ENCODE results near the gene NR1D1.

DNA sequence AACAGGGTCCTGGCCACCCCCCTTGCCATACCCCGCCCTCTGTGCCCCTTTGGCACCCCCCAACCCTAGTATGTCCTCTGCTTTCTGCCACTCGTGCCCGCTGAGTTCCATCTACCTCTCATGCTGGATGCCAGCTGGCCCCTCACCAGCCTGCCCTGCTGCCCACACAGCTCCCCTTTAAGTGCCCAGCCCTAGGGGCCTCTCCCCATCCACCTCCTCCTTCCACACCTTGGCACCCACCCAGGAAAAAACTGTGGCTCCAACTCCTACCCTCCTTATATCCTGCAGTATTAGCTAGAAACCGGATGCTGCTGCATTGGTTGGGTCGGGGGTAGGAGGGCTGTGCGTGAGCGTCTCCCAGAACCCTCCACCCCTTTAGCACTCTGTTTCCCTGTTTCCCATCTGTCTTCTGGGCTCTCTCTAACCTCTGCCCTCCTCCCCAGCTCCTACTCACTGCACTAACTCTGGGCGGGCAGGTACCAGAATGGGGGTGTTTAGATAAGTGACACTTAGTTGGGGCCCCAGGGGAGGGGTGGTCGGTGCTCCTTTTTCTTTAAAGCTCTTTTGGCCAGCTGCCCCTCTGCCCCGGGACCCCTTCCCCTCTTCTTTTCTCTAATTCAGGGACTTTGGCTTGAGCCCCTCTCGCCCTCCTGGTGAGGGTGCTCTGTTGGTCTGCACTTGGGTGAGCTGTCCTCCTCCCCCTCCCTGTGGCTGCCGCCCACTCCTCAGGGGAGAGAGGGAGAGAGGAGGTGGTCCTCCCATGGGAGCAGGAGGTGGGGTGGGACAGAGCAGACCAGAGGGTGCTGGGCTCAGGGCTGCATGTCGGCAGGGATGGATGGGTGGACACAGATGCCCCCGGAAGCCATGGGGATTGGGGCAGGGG is 9.9 kb downstream of the NR1D1 start:
- TF ChIP-seq RAD21 (IDR thresholded peaks at IDR 0.05 in 1 of 2, conservative IDR thresholded peaks at IDR 0.05 in 1 of 2; ENCODE audit: low read depth in 2 of 2, low read length in 2 of 2): no peak
- TF ChIP-seq, protein P1, sequence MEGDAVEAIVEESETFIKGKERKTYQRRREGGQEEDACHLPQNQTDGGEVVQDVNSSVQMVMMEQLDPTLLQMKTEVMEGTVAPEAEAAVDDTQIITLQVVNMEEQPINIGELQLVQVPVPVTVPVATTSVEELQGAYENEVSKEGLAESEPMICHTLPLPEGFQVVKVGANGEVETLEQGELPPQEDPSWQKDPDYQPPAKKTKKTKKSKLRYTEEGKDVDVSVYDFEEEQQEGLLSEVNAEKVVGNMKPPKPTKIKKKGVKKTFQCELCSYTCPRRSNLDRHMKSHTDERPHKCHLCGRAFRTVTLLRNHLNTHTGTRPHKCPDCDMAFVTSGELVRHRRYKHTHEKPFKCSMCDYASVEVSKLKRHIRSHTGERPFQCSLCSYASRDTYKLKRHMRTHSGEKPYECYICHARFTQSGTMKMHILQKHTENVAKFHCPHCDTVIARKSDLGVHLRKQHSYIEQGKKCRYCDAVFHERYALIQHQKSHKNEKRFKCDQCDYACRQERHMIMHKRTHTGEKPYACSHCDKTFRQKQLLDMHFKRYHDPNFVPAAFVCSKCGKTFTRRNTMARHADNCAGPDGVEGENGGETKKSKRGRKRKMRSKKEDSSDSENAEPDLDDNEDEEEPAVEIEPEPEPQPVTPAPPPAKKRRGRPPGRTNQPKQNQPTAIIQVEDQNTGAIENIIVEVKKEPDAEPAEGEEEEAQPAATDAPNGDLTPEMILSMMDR (IDR thresholded peaks at IDR 0.05; ENCODE audit: control extremely low read depth in 1 of 3, insufficient read depth in 1 of 3, low read depth in 1 of 3, low read length in 3 of 3): no peak
- TF ChIP-seq SRF (IDR thresholded peaks at IDR 0.05; ENCODE audit: low read depth, low read length): no peak
- no peak for TF ChIP-seq KDM1A (IDR thresholded peaks at IDR 0.05; ENCODE audit: borderline replicate concordance, low read length)
- TF ChIP-seq CBX5 (IDR thresholded peaks at IDR 0.05; ENCODE audit: low read depth, low read length): no peak
- TF ChIP-seq KDM4A (IDR thresholded peaks at IDR 0.05; ENCODE audit: low read depth, low read length, severe bottlenecking): no peak
- TF ChIP-seq YY1 (IDR thresholded peaks at IDR 0.05; ENCODE audit: low read depth, low read length): no peak
- TF ChIP-seq POLR2A (IDR thresholded peaks at IDR 0.05; ENCODE audit: control extremely low read depth in 1 of 2, low read depth in 2 of 2, low read length in 2 of 2): no peak

Measured in H1 (cell line).